ENCODE measurements around the gene KLHL7.
A peak's percentile ranks its signal among the peaks of the same experiment; 100 is the strongest.
"Not testable (repeated sequence)": the region's sequence is repeated elsewhere in the genome, so short reads cannot be mapped to it uniquely, and the experiment has no call there.

The KLHL7 gene

DNA sequence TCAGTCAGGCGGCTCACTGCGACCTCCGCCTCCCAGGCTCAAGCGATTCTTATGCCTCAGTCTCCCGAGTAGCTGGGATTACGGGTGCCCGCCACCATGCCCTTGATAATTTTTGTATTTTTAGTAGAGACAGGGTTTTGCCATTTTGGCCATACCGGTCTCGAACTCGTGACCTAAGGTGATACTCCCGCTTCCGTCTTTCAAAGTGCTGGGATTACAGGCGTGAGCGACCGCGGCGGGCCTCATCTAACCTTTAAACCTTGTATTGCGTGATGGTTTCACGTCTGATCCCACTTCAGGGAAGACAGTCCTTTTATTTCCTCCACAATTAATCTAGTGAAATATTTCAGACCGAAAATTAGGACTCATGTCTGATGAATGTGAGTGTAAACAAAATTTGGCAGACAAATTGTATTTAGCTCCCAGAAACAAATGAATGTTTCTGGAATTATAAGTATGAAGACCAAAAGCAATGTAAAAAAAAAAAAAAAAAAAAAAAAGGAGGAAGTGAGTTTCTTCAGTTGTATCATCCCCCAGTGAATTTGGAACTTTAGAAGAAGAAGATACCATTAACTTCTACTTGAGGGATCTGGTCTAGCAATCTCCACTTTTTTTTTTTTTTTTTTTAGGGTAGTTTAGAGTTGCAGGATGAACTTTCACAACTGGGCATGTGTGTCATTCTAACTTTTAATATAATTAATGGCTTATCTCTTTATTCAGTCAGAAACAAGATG lies 77.9 kb downstream of the KLHL7 start:
- DNase-seq (ENCODE audit: low spot score) = no peak

DNA sequence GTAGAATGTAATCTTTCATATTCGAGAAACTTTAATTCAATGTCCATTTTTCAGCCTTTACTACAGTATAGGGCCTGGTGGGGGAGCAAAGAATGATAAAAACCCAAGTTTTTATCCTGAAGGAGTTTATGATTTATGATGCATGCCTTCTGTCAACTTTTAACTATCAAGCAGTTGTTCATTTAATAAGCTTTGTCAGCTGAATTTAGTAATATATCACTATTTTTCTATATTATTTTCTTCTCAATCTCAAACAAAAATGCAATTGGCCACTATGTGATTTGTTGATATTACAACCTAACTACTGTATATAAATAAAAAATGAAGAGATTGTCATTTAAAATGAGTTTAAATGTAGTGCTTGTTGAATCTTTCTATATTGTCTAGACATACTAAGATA lies 78.7 kb downstream of the KLHL7 start:
- DNase-seq (ENCODE audit: low spot score) = no peak

DNA sequence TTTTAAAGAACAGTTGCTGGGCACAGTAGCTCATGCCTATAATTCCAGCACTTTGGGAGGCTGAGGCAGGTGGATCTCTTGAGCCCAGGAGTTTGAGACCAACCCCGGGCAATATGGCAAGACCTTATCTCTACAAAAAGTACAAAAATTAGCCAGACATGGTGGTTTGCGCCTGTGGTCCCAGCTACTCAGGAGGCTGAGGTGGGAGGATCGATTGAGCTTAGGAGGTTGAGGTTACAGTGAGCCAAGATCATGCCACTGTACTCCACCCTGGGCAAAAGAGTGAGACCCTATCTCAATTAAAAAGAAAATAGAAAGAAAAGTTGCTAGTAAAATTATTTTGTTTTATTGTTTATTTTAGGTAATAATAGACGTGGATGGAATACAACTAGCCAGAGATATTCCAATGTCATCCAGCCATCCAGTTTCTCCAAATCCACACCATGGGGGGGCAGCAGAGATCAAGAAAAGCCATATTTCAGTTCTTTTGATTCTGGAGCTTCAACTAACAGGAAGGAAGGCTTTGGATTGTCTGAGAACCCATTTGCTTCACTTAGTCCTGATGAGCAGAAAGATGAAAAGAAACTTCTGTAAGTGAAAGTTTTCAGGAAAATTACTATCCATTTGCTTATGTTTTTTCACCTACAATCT lies 79.2 kb downstream of the KLHL7 start:
- peak; percentile 51 for DNase-seq (ENCODE audit: low spot score)

DNA sequence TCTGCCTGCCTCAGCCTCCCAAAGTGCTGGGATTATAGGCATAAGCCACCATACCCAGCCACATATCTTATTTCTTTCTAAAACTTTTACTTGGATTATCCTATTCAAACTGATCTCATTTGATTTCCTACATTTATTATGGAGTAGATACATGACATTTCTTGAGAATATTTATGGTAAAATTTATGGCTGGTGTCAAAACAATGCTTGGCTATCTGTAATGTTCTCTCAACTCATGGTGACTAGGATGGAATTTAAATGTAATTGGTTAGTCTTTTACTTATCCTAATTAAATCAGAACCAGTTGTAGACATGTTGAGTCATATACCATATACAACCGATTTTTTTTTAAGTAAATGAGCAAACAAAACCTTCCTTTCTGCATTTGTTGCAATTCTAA lies 80.4 kb downstream of the KLHL7 start:
- no peak for DNase-seq (ENCODE audit: low spot score)

DNA sequence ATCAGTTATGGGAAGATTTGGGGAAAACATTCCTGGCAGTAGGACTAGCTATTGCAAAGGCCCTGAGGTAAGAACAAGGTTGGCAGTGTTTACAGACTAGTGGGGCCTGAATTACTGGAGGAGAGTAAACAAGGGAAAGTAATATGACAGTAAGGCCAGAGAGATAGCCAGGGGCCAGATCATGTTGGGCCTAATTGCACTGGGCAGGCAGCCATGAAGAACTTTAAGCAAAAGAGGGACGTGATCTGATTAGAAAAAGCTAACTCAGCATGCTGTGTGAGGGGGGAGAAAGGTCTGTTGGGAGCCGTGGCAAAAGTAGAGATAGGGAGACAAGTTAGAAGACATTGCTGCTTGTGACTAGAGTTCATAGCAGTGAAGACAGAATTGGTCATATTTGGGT lies 85.4 kb downstream of the KLHL7 start:
- DNase-seq (ENCODE audit: low spot score) = no peak

DNA sequence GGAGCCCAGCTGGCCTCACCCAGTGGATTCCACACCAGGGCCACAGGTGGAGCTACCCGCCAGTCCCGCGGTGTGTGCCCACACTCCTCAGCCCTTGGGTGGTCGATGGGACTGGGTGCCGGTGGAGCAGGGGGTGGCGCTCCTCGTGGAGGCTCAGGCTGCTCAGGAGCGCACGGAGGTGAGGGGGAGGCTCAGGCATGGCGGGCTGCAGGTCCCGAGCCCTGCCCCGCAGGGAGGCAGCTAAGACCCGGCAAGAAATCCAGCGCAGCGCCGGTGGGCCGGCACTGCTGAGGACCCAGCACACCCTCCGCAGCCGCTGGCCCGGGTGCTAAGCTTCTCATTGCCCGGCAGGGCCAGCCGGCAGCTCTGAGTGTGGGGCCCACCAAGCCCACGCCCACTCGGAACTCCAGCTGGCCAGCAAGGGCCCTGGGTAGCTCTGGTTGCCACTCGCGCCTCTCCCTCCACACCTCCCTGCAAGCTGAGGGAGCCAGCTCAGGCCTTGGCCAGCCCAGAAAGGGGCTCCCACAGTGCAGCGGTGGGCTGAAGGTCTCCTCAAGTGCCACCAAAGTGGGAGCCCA lies 88.2 kb downstream of the KLHL7 start:
- DNase-seq (ENCODE audit: low spot score) = not testable (repeated sequence)

DNA sequence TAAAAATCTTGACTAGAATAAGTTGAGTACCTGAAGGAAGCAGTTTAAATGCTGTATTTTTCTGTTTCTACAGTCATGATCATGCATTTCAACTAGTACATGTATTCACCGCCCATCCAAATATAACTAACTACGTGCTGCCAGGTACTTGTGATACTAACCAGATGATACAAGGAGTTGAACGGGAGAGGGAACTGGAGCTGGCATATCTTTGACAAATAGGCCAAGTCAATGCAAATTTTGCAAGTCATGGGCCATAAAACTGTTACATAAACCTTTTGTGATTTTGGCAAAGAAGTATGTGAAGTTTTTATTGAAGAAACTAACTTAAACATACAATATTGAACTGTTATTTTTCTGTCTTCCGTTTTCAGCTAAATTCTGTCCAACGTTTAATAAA lies 90.7 kb downstream of the KLHL7 start:
- no peak for DNase-seq (ENCODE audit: low spot score)

DNA sequence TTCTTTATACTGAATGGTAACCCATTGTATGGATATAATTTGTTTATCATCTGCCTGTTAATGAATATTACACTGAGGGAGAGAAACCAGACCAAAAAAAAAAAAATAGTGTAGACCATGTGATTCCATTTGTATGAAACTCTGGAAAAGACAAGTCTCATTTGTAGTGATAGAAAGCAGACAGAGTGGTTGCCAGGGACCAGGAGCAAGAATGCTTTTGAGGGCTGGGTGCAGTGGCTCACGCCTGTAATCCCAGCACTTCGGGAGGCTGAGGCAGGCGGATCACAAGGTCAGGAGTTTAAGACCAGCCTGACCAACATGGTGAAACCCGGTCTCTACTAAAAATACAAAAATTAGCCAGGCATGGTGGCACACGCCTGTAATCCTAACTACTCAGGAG lies 92.2 kb downstream of the KLHL7 start:
- not testable (repeated sequence) for DNase-seq (ENCODE audit: low spot score)

DNA sequence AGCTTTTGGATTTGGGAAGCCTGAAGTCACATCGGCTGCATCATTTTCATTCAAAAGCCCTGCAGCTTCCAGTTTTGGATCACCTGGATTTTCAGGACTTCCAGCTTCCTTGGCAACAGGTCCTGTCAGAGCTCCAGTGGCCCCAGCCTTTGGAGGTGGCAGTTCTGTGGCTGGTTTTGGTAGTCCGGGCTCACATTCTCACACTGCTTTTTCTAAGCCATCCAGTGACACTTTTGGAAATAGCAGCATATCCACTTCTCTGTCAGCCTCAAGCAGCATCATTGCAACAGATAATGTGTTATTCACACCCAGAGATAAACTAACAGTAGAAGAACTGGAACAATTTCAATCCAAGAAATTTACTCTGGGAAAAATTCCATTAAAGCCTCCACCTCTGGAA lies 94.7 kb downstream of the KLHL7 start:
- no peak for DNase-seq (ENCODE audit: low spot score)

DNA sequence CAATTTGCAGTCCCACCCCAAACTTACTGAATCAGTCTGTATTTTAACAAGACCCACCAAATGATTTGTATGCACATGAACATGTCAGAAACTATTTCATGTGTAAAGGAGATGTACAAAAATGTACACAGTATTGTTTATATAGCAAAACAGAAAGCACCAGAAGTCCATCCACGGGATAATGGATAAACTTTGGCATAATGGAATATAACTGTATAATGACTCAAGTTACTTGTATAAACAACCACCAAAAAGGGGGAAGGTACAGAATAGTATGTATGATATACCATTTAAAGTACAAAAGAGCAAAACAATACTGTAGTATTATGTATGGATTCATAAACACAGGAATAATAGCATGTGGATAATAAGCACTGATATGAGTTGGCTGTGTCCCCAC lies 98.7 kb downstream of the KLHL7 start:
- no peak for DNase-seq (ENCODE audit: low spot score)

DNA sequence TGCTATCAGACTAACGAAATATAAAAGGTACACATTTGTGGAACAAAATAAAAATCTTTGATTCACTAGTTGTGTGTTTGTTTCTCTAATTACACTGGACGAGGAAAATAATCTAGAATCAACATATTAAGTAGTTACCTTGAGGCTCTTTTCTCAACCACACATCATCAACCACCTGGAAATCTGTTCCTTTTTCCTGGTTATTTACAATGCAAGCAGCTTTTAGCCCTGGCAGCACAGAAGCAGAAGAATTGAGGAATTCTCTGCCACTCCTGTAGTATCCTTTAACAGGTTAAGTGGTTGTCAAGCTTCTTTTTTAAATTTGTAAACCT lies 100.0 kb downstream of the KLHL7 start:
- no peak for DNase-seq (ENCODE audit: low spot score)

DNA sequence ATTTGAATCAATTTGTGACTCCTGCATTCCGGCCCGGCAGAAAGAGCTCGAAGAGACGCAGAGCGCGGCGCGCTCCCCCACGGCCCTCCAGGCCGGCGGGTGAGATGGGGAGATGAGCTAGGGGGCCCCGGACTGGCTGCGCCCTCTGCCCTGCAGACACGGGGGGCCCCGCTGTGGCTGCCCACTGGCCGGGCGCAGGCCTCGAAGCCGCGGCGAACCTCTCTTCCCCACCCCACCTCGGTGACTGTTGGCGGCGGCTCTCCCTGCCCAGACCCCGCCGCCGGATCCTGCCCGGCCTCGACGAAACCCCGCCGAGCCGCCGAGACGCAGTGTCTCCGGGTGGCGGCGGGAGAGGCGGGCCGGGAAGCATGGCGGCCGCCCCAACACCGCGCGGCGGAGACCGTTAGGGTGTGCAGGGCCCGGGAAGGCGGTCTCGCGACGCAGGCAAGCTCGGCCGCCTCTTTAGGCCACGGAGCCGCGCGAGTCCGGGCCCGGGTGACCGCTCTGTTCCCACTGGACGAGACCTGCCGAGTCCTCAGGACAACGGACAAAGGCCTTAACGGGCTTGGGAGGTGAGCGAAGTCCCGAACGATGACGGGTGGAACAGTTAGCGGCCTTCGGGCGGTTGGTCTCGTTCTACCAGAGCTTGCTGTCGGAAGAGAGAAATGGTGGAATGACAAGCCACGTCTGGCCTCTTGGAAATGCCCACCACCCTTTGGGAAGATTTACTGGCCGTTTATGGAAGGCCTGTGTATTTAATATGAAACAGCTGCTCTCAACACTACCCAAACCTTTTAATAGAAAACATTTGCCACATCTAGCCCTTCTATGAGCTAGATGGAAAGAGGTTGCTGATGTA lies 100.6 kb downstream of the KLHL7 start:
- no peak for DNase-seq (ENCODE audit: low spot score)

DNA sequence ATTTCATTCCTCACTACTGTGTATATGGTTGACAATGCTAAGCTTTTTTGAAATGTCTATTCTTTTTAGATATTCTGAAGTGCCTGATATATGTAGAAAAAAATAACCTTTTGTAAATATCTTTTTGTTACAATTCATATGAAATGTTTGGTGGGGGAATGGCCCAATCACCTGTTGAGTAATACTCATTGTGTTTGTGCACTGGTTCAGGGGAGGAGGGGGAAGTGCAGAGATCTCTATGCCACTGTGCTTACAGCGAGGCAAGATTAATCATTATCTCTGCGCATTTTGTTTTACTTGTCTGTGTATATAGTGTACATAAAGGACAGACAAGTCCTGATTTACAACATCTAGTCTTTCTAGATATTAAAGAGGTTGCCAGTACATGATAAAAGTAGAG lies 101.4 kb downstream of the KLHL7 start:
- no peak for DNase-seq (ENCODE audit: low spot score)

DNA sequence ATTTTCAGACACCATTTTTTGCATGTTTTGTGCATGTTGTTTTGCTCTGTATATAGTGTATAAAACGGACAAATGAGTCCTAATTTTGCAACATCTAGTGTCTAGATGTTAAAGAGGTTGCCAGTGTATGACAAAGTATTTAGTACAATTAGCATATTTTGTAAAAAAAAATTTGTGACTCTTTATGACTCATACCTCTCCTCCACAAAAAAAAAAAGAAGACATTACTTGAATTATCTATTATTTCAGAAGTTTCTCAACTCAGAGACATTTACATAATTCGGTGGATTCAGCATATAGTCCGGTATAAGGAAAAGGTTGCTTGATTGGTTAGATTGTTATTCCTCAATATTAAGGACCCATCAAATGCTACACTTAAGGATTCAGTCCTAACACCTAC lies 102.3 kb downstream of the KLHL7 start:
- DNase-seq (ENCODE audit: low spot score) = no peak

DNA sequence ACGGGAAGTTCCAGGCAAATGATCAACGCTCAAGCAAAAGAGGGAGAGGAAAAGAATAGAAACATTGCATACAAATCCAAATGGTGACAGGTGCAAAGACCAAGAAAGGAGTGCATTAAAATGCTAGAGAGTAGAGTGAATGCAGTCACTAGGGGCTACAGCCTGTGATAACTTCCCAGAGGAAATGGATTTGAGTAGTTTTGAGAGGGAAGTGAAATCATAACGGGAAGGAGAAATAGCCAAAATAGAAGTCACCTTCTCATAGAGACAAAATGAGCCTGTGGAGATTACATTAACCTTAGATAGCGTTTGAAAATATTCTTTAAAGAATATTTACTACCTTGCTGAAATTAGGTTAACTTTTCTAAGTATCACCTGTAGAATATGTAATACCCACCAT lies 102.7 kb downstream of the KLHL7 start:
- DNase-seq (ENCODE audit: low spot score) = no peak

DNA sequence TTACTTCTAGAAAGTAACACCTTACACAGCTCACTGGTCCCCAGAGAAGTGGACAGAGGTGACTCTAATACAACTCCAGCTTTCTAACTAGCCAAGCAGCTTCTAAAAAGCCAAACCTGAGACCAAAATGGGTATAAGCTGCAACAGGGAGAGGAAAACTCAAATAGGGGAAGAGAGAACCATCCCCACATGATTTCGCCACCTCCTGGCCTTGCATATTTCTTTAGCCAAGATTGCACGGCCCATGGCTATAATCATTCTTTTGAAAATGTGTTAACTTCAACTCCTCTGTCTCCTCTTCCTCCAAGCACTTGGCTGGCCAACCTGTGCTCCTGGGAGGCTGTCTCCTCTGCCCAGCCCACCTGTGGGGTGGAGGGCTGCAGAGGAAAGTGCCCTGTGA lies 104.9 kb downstream of the KLHL7 start:
- DNase-seq (ENCODE audit: low spot score) = no peak

DNA sequence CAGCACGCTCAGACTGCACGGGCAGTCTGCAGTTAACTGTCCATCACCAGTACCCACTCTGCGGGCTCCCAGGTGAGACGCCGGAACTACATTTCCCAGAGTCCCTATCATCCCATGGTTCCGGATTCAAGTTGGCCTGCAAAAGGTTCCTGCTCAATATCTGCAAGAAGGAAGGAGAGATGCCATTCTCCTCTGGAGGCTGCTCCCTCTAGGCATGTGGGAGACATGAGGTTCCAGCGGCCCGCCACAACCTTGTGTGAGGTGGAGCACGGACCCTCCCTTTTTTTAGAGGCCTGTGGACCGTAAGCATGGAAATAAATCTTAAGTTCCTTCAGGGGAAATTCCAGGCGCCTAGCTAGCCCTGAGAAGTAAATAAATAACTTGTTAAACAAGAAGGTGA lies 106.0 kb downstream of the KLHL7 start:
- DNase-seq (ENCODE audit: low spot score) = no peak

DNA sequence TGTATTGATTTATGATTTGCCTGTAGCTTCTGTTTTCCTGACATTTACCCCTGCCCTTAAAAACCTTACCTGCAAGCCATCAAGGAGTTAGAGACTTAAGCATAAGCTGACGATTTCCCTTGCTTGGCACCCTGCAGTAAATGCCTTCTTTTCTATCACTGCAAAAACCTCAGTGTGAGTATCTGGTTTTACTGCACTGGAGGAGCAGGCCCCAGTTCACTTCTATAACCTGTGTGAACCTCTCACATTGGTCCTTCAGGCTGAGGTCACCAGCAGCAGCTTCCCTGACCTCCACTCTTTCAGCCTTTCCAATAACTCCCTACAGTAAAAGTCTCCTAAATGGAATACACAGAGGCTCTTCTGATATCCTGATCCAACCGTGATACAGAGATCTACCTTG lies 106.8 kb downstream of the KLHL7 start:
- no peak for DNase-seq (ENCODE audit: low spot score)

DNA sequence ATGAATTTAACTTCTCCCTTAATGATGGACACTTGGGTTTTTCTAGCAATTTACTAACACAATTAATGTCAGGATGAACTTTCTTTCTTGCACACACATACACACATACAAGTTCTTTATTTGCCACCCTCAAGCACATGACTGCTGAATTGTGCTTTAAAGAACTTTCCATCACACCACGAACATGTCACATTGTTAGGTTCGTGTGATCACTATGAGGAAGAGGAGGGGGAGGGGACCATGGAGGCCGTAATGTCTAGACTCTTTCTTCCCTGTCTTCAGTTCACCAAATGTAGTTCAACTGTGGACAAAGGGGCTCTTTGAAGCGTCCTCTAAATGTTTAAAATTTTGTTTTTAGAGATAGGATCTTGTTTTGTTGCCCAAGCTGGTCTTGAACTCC lies 107.3 kb downstream of the KLHL7 start:
- DNase-seq (ENCODE audit: low spot score) = no peak

DNA sequence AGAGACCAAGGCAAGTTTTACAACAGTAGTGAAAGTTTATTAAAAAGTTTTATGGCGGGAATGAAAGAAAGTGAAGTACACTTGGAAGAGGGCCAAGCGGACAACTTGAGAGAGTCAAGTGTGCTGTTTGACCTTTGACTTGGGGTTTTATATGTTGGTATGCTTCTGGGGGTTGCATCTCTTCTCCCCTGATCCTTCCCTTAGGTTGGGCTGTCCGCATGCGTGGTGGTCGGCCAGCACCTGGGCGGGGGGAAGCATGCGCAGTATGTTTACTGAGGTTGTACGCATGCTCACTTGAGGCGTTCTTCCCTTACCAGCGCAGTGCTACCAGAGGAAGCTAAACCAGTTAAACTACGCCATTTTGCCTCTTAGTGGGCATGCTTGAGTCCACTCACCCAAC lies 108.2 kb downstream of the KLHL7 start:
- DNase-seq (ENCODE audit: low spot score) = no peak

DNA sequence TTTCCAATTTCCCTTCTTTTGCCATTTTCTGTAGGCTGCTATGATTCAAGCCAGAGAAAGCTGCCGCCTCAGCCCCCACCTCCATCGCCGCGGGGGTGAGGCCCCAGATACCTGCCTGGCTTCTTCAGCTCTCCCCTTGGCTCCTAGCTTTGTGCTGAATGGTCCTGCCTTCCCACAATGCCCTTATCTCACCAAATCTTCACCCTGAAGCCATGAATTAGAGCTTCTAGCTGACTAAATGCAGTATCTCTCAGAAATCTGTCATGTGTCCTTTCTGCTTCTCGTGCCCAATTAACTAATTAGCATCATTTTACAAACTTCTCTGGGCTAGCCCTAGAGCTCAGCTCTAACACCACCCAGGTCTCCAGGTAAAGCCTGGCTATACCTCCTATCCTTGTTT lies 108.8 kb downstream of the KLHL7 start:
- no peak for DNase-seq (ENCODE audit: low spot score)

DNA sequence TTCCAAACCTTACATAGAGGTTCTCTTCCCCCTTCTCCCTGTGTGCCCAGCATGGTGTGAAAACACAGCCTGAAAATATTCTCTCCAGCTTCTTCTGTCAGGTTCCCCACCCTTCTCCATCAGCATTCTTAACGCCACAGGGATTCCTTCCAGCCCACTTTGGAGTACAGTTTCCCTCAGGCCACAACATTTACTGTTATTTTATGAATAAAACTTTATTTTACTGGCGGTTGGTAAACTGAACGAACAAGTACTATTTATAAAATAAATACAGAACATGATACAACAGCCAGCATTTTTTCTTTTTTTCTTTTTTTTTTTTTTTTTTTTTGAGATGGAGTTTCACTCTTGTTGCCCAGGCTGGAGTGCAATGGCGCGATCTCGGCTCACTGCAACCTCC lies 109.4 kb downstream of the KLHL7 start:
- DNase-seq (ENCODE audit: low spot score) = no peak

DNA sequence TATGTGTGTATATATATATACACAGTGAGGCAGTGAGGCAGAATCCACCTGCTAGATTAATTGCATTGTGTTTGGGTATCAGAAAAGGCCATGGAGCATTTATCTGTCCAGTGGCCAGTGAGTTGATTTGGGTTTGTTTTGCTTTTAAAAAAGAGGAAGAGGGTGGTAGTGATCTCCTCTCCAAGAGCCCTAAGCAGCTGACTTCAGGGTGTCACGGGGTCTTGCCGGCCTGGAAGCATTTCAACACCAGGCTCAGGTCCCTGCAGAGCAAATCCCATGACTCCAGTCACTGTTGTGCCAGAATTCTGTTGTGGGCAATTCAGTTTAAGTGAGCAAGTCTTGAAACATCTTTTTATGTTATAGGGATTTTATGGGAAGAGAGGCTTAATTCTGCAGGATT lies 110.4 kb downstream of the KLHL7 start:
- no peak for DNase-seq (ENCODE audit: low spot score)

All from SW480 (cell line).